Adrenal gland (tissue), 5 donors: ENCODE data around the gene PLAC1.

Experiments
- POLR2A ChIP-seq, 2 donors: fragments of 450-650 bp; IDR thresholded peaks; one replicate each; pipeline ENCODE4 v1.6.1; 2017; ENCODE audit warnings: antibody characterized with exemption in 2 of 2, mild to moderate bottlenecking in 2 of 2, moderate library complexity in 1 of 2
- TF ChIP-seq, protein P1 (sequence below), 6 experiments: fragments of 450-650 bp in 4 of 6; fragments of 200-600 bp in 2 of 6; sonication (generic) in 1 of 6; IDR thresholded peaks; 1 replicate in 5 of 6; 2 replicates in 1 of 6; pipeline versions ENCODE4 v1.5.1 to v1.8.0; 2016 to 2021; ENCODE audit warnings: antibody characterized with exemption in 6 of 6, mild to moderate bottlenecking in 2 of 6, moderate library complexity in 1 of 6
- donor health status: DM: no; HTN: no; CAD: no.

GRCh38 chrX:134591502-134591901, 66.8 kb downstream of the PLAC1 start:
- TF ChIP-seq, protein P1, sequence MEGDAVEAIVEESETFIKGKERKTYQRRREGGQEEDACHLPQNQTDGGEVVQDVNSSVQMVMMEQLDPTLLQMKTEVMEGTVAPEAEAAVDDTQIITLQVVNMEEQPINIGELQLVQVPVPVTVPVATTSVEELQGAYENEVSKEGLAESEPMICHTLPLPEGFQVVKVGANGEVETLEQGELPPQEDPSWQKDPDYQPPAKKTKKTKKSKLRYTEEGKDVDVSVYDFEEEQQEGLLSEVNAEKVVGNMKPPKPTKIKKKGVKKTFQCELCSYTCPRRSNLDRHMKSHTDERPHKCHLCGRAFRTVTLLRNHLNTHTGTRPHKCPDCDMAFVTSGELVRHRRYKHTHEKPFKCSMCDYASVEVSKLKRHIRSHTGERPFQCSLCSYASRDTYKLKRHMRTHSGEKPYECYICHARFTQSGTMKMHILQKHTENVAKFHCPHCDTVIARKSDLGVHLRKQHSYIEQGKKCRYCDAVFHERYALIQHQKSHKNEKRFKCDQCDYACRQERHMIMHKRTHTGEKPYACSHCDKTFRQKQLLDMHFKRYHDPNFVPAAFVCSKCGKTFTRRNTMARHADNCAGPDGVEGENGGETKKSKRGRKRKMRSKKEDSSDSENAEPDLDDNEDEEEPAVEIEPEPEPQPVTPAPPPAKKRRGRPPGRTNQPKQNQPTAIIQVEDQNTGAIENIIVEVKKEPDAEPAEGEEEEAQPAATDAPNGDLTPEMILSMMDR (IDR thresholded peaks at IDR 0.05), result no peak
- TF ChIP-seq POLR2A (IDR thresholded peaks at IDR 0.05), result no peak
